ENCODE measurements around the gene SRSF9.

The SRSF9 gene

DNA sequence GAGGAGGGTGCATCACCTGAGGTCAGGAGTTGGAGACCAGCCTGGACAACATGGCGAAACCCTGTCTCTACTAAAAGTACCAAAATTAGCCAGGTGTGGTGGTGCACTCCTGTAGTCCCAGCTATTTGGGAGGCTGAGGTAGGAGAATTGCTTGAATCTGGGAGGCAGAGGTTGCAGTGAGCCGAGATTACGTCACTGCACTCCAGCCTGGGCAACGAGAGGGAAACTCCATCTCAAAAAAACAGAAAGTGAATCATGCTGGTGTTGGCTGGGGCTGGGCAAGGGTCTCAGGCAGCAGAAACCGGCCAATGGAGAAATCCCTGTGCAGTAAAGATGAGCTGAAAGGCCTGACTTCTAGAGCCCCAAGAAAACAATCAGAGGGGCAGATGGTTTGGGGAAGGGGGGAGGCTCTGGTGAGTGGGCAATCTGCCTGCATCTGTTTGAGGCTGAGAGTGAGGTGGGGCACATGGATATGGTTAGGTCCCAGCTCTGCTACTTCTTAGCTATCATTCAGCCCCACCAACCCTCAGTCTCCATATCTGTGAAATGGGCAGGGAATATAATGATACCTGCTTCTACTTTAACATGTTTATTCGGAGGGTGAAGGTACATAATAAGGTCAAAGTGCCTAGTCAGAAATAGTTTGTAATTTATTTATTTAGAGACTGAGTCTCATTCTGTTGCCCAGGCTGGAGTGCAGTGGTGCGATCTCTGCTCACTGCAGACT is 52.9 kb downstream of the SRSF9 start:
- no peak for DNase-seq (ENCODE audit: low read depth, low spot score)
- no peak overlapping the region for H3K4me3 ChIP-seq (ENCODE audit: low read depth, low read length)
- ChIA-PET CTCF (interaction anchor here (4.3 kb wide), 1 partner anchor 13 kb away, joined by 31 read pairs; no protein-coding TSS in a partner anchor), POLR2A (no interaction called here)
- TF ChIP-seq, protein P1, sequence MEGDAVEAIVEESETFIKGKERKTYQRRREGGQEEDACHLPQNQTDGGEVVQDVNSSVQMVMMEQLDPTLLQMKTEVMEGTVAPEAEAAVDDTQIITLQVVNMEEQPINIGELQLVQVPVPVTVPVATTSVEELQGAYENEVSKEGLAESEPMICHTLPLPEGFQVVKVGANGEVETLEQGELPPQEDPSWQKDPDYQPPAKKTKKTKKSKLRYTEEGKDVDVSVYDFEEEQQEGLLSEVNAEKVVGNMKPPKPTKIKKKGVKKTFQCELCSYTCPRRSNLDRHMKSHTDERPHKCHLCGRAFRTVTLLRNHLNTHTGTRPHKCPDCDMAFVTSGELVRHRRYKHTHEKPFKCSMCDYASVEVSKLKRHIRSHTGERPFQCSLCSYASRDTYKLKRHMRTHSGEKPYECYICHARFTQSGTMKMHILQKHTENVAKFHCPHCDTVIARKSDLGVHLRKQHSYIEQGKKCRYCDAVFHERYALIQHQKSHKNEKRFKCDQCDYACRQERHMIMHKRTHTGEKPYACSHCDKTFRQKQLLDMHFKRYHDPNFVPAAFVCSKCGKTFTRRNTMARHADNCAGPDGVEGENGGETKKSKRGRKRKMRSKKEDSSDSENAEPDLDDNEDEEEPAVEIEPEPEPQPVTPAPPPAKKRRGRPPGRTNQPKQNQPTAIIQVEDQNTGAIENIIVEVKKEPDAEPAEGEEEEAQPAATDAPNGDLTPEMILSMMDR (IDR thresholded peaks at IDR 0.05; ENCODE audit: insufficient read depth, low read length, missing control alignments) = no peak

DNA sequence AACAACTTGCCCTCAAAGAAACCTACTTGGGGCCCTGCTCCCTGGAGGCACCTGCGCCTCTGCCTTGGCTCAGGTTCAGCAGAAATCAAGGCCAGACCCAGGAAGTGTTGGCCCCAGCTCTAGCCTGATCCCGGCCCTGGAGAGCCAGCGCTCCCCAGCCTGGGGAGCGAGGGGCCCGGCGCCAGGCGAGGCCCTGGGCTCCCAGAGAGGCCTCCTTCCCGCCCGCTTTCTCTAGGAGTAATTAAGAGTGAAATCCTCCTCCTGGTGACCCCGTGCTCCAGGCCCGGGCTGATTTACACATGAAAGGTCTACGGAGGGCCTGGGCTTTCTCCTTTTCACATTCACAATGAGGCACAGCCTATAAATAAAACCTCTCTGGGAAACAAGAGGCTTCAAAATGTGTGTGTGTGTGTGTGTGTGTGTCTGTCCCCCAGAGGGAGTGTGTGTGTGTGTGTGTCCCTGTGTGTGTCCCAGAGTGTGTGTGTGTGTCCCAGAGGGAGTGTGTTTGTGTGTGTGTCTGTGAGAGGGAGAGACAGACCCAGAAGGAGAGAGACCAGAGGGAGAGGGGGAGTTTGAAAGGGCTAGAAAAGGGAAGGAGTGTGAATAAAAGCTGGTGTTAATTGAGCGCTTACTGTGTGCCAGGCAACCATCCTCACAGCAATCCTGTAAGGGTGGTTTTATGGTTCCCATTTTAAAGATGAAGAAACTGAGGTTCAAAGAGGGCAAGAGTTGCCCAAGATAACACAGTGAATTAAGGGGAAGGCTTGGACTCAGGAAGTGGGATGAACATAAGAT is 55.5 kb downstream of the SRSF9 start:
- H3K4me3 ChIP-seq (ENCODE audit: low read depth, low read length) = no peak overlapping the region
- ChIA-PET POLR2A (no interaction called here), CTCF (no interaction called here)
- DNase-seq (ENCODE audit: low read depth, low spot score) = no peak
- TF ChIP-seq, protein P1 (IDR thresholded peaks at IDR 0.05; ENCODE audit: insufficient read depth, low read length, missing control alignments) = no peak

DNA sequence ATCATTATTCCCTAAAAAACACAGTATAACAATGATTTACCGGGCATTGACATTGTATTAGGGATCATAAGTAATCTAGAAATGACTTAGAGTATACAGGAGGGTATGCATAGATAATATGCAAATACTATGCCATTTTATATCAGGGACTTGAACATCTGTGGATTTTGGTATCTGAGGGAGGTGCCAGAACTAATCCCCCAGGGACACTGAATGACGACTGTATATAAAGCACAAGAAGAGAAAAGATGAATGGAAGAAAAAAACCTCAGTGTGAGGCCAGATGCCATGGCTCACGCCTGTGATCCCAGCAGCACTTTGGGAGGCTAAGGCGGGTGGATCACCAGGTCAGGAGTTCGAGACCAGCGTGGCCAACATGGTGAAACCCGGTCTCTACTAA is 57.1 kb downstream of the SRSF9 start:
- no peak for DNase-seq (ENCODE audit: low read depth, low spot score)
- CTCF ChIA-PET = no interaction called here
- TF ChIP-seq, protein P1 (IDR thresholded peaks at IDR 0.05; ENCODE audit: insufficient read depth, low read length, missing control alignments) = no peak
- POLR2A ChIA-PET = no interaction called here
- no peak overlapping the region for H3K4me3 ChIP-seq (ENCODE audit: low read depth, low read length)
